ENCODE measurements around the gene NAP1L4.

The NAP1L4 gene, protein sequence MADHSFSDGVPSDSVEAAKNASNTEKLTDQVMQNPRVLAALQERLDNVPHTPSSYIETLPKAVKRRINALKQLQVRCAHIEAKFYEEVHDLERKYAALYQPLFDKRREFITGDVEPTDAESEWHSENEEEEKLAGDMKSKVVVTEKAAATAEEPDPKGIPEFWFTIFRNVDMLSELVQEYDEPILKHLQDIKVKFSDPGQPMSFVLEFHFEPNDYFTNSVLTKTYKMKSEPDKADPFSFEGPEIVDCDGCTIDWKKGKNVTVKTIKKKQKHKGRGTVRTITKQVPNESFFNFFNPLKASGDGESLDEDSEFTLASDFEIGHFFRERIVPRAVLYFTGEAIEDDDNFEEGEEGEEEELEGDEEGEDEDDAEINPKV

DNA sequence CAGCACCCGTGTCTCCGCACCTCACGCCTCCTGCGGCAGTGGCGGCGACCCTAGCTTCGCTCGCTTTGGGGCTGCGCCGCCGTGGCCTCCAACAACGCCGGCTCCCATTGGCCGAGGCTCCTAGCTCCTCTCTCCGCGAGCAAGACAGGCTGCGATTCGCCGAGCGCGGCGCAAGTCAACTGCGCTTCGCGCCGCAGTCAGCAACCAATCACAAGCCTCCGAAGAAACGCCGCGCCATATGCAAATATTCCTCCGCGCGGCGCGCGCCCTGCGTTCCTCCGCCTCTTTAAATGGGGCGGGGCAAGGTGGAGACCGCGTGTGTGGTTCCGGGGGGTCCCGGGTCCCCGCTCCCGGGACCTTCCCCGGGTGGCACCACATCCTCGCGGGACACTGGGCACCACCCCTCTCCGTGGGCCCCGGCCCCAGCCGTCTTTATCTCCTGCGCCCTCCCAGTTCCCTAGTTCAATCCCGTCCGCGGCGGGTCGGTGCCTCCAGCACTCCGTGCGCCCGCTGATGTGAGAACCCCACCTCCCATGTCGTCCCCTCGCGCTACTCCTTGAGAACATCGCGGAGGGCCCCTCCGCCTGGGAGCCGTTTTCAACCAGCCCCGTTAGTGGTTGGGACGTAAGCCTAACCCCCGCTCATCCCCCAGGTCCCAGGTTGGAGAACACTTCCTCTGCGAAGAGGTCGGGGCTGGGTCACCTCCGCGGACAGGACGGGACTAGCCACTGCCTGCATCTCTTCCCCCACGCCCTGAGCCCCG is at the start of gene NAP1L4:
Gene NAP1L4 (minus strand): TSS at position 96 of the 763 bp plus-strand sequence. CDS start 13,109 bp downstream, outside the sequence.
- peak; percentile 87 for FAIRE-seq

- no peak for FAIRE-seq
Measured at GRCh38 chr11:3040881-3041280, 48.8 kb upstream of the NAP1L4 start.

DNA sequence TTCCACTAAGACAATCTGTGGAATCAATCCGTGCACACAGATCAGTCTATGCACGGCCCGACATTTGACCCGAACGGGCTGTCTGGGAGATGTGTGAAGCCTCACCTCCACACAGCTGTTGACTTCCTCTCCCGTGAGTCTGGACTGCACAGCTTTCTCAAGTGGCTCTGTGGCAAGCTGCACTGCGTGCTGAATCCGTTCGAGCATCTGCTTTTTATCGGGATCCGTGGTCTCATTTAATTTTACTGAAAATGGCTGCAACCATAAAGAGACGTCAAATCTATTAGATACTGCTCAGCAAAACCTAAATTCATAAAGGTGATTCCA is 45.8 kb upstream of the NAP1L4 start:
- FAIRE-seq, result no peak

- FAIRE-seq, result no peak
Measured at GRCh38 chr11:3037040-3037944, 45.2 kb upstream of the NAP1L4 start.

GRCh38 chr11:3036419-3036818 is 44.3 kb upstream of the NAP1L4 start:
- FAIRE-seq, result no peak

- no peak for FAIRE-seq
Measured at GRCh38 chr11:3035333-3035732, 43.2 kb upstream of the NAP1L4 start.

- no peak for FAIRE-seq
Measured at GRCh38 chr11:3030289-3031070, 38.4 kb upstream of the NAP1L4 start.

- no peak for FAIRE-seq
Measured at GRCh38 chr11:3028813-3029212, 36.7 kb upstream of the NAP1L4 start.

- FAIRE-seq, result no peak
Measured at GRCh38 chr11:3026803-3027202, 34.7 kb upstream of the NAP1L4 start.

- no peak for FAIRE-seq
Measured at GRCh38 chr11:3022982-3023381, 30.9 kb upstream of the NAP1L4 start.

- FAIRE-seq, result no peak
Measured at GRCh38 chr11:3022300-3022967, 30.3 kb upstream of the NAP1L4 start.

DNA sequence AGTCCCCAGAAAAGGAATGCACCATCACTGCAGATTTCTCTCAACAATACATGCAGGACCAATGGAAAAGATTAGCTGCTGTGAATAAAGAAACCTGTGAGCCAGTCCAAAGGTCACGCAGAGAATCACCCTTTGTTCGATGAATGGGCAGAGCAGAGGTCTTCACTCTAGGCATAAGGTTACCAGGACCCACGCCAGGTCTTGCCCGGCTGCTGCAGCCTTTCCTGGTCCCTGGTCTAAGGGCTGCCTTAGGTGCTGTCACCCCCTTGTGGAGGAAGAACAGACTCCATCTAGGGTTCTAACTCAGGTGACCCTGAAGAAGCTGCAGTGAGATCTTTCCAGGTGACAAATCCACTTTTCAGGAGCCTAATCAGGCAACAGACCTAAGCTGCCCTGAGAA is 29.0 kb upstream of the NAP1L4 start:
- FAIRE-seq, result no peak

DNA sequence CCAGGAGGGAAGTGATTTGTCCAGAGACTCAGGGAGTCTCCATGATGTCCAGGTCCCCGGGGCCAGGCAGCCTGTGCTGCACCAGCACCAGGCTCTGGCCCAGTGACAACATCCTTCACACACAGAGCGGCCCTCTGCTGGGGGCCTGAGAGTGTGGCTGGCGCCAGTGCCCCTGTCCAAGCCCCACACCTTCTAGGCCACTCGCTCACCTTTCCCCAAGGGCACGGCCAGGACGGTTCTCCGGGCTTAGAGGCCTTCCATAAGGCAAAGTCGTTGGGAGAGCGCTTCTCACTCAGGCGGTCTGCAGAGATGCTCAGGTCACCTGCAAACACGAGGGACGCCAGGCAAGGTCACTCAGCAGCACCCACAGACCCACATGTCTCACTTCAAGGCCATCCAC is 27.9 kb upstream of the NAP1L4 start:
- no peak for FAIRE-seq

DNA sequence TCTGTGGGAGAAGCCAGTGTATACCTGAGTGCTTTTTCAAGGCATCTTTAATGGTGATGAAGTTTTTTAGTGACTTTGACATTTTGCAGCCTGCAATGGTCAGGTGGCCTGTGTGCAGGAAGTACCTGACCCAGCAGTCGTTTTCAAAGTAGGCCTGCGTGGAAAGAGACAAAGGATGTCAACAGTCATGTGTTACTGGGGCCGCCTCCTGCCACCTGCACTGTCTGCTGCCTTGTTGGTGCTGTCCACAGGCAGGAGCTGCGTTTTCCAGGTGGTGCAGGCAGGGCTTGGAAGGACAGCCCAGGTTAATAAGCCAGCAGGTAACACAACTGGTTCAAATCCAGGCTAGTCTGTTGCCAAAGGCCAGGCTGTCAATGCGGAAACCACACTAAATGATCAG is 26.5 kb upstream of the NAP1L4 start:
- FAIRE-seq, result no peak

- FAIRE-seq, result no peak
Measured at GRCh38 chr11:3016861-3017260, 24.7 kb upstream of the NAP1L4 start.

GRCh38 chr11:3015796-3016195 is 23.7 kb upstream of the NAP1L4 start:
- no peak for FAIRE-seq

DNA sequence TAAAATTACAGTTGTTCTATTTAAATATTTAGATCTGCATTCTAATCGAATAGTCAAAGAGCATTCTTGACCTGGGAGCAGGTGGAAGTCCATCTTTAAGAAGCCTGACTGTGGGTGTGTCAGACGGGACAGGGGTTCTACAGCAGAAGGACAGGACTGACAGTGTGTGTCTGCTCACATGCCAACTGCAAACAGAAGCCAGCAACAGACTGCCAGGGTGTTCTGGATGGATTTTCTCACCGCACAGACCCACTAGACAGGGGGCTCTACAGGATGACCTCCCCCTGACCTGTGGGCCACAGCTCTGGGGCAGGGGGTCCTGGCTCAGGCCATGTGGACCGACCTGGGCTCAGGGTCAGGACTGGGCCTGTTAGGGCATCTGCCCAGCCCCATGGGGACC is 22.8 kb upstream of the NAP1L4 start:
- no peak for FAIRE-seq

DNA sequence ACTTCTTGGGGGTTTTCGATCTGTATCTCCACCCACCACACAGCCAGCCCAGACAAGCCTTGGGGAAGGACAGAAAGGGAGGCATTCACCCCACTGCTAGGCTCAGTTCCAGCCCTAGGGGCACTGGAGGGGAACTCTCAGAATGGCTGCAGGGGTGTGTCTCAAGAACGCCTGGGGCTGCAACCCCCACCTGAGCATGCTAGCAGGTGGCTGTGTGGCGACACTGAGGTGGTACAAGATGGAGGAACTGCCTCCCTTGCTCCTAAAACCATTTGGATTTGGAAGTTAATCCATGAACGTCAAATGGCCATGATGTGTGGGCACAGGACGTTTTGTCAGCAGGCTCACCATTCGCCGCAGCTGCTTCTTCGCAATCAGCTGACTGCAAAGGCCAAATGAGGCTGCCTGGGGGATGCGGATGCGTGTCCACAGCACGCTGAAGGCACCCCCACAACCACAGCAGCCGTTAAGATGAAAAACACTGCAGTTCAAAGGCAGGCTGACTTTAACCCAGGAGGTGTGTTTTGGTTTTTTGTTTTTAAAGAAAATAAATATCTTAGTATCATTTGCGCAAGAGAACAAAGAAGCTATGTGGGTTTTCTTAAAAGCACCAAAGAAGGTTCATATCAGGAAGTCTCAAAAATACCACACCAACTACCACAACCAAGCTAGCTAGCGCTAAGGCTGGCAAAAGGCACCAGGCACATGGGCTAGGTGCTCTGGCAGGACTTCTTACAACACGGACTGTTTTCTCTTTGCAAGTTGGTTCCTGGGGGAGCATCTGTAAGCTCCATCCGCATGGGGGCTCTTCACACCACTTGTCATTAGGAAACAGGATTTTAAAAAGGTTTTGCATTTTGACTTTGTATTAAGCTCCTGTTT is 22.2 kb upstream of the NAP1L4 start:
- FAIRE-seq, result no peak

DNA sequence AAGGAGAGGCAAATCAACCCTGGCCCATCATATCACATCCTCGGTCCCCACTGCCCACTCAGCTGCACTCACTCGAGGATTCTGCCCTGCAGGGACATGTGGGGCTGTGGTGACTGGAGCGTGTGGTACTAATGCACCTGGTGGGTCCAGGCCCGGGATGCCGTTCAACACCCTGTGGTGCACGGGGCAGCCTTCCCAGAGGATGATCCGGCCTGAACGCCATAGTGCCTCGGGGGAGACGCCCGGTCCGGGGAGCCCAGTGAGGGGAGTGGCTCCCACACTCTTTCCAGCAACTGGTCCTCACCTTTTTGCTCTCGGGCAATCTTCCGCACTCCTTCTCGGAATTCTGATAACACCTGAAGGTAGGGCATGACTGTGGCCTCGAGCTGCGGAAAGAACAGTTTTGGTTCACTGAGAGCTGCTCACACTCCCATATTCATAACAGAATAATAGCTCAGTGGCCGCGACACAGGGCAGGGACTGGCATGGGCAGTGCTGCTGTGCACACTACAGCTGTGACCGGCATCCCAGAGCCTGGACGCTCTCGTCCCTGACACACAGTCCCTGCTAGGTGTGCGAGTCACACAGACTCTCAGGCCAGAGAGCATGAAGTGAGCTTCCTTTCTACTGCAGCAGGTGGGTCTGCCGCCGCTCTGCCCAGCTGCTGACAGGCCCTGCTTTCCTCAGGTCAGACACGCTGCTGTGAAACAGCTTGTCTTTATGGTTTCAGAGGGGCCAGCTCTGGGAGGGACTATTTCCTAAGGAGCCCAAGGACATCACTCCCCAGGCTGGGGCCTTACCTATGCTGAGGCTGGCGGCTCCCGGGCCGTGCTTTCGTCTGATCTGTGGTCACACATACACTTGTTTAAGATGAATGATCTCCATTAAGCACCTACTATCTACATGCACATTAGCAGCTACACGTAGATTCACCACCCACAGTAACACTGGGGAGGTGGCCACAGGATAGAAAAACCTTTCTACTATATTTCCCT is 20.1 kb upstream of the NAP1L4 start:
- no peak for FAIRE-seq
